AG04449 (cell line): ENCODE measurements around the gene TSPAN16.

Source experiments
- CTCF ChIA-PET: fragments of 350-600 bp; formaldehyde crosslinking; extraction: SDS; loops from one replicate; lab custom pipeline; 2021; ENCODE audit warnings: antibody characterized with exemption; lab: Yijun Ruan, JAX
- POLR2A ChIA-PET: fragments of 400-600, 350-600 bp; formaldehyde crosslinking; extraction: SDS; loops from one replicate; lab custom pipeline; 2020; ENCODE audit warnings: antibody characterized with exemption, inconsistent platforms; lab: Yijun Ruan, JAX
- DNase-seq: peaks from one replicate; pipeline ENCODE4 v3.0.0-alpha.2; 2010; ENCODE audit warnings: low read depth, low spot score
- H3K4me3 ChIP-seq: 2 replicates; pipeline ENCODE4 v1.5.1; 2011; ENCODE audit warnings: low read depth, mild to moderate bottlenecking, control low read depth, low read length
- TF ChIP-seq, protein P1 (sequence below): IDR thresholded peaks from one replicate; pipeline ENCODE4 v1.5.1; 2011; ENCODE audit warnings: mild to moderate bottlenecking, moderate library complexity, low read length, control low read depth, inconsistent platforms; ENCODE audit not compliant: insufficient read depth; ENCODE audit errors: missing control alignments

TSPAN16 gene

DNA sequence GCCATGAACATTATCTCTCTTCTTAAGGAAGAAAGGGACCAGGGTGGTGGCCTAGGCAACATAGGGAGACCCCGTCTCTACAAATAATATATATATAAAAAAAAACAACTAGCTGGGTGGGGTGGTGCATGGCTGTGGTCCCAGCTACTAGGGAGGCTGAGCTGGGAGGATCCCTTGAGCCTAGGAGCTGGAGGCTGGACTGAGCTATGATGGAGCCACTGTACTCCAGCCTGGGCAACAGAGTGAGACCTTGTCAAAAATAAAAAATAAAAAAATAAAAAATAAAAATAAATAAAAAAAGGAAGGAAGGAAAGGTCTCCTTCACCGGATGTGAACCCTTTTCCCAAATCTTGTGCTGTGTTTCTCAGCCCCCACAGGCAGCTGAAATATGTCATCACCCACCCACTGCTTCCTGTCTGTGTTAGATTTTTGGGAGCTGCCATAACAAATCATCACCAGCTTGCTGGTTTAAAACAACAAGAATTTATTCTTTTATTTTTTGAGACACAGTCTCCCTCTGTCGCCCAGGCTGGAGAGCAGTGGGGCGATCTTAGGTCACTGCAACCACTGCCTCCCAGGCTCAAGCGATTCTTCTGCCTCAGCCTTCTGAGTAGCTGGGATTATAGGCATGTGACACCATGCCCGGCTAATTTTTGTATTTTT lies 9.5 kb upstream of the TSPAN16 start:
- CTCF ChIA-PET = interaction anchor here (1.1 to 10.5 kb wide), 8 partner anchors 12 to 195 kb away, joined by 3 to 89 read pairs (median 4); partner anchors contain the start of genes ELAVL3, ODAD3 and PRKCSH
- POLR2A ChIA-PET = no interaction called here
- H3K4me3 ChIP-seq = no peak overlapping the region
- TF ChIP-seq, protein P1, sequence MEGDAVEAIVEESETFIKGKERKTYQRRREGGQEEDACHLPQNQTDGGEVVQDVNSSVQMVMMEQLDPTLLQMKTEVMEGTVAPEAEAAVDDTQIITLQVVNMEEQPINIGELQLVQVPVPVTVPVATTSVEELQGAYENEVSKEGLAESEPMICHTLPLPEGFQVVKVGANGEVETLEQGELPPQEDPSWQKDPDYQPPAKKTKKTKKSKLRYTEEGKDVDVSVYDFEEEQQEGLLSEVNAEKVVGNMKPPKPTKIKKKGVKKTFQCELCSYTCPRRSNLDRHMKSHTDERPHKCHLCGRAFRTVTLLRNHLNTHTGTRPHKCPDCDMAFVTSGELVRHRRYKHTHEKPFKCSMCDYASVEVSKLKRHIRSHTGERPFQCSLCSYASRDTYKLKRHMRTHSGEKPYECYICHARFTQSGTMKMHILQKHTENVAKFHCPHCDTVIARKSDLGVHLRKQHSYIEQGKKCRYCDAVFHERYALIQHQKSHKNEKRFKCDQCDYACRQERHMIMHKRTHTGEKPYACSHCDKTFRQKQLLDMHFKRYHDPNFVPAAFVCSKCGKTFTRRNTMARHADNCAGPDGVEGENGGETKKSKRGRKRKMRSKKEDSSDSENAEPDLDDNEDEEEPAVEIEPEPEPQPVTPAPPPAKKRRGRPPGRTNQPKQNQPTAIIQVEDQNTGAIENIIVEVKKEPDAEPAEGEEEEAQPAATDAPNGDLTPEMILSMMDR = no peak
- no peak for DNase-seq

DNA sequence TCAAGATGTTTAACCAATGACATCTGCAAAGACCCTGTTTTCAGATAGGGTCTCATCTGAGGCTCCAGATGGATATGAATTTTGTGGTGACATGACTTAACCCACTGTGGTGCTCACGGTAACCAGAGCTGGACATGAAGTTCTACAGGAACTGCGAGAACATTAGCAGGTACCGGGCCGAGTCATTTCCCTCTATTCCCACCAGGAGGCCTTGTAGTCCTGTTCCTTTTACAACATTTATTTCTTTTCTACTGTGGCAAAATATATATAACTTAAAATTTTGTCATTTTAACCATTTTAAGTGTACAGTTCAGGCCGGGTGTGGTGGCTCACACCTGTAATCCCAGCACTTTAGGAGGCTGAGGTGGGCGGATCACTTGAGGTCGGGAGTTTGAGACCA lies 7.6 kb upstream of the TSPAN16 start:
- TF ChIP-seq, protein P1 = peak; percentile 37
- CTCF ChIA-PET = interaction anchor here (0.6 to 10.5 kb wide), 6 partner anchors 9 to 197 kb away, joined by 3 to 89 read pairs (median 4); partner anchors contain the start of gene ELAVL3
- no peak overlapping the region for H3K4me3 ChIP-seq
- DNase-seq = no peak
- POLR2A ChIA-PET = no interaction called here

DNA sequence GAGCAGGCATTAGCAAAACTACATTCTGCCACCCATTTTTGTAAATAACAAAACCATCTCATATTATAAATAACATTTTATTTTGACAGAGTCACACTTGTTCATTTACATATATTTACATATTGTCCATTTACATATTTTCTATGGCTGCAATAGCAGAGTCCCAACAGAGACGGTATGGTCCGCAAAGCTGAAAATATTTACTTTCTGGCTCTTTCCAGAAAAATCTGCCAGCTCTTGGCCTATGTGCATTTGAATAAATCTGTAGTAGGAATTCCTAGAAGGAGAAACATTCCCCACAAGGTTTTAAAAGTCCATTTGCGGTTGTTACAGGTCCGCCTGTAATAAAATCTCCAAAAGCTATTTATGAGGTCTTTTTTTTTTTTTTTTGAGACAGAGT lies 5.7 kb upstream of the TSPAN16 start:
- H3K4me3 ChIP-seq = no peak overlapping the region
- ChIA-PET POLR2A (interaction anchor here (0.7 kb wide), 1 partner anchor 123 kb away, joined by 4 read pairs; no protein-coding TSS in a partner anchor), CTCF (interaction anchor here (0.6 to 10.5 kb wide), 13 partner anchors 34 to 228 kb away, joined by 3 to 89 read pairs (median 4); partner anchors contain the start of genes ELAVL3, EPOR, ODAD3 and PRKCSH)
- no peak for DNase-seq
- TF ChIP-seq, protein P1 = no peak

DNA sequence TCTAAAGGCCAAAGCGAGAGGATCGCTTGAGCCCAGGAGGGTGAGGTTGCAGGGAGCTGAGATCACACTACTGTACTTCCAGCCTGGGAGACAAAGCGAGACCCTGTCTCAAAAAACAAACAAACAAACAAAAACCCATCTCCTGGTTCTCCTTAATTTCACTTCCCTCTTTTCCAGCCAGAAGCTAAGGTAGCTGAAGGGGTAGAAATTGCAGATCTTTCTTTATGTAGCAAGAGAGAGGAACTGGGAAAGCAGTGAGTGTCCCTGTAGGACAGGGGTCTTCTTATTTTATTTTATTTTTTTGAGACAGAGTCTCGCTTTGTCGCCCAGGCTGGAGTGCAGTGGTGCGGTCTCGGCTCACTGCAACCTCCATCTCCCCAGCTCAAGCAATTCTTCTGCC lies 4.5 kb upstream of the TSPAN16 start:
- ChIA-PET POLR2A (interaction anchor here (0.6 kb wide), 1 partner anchor 74 kb away, joined by 3 read pairs; no protein-coding TSS in a partner anchor), CTCF (interaction anchor here (1.1 to 10.5 kb wide), 4 partner anchors 144 to 190 kb away, joined by 3 to 89 read pairs (median 6); partner anchors contain the start of genes ELAVL3 and PRKCSH)
- H3K4me3 ChIP-seq = no peak overlapping the region
- TF ChIP-seq, protein P1 = no peak
- no peak for DNase-seq

DNA sequence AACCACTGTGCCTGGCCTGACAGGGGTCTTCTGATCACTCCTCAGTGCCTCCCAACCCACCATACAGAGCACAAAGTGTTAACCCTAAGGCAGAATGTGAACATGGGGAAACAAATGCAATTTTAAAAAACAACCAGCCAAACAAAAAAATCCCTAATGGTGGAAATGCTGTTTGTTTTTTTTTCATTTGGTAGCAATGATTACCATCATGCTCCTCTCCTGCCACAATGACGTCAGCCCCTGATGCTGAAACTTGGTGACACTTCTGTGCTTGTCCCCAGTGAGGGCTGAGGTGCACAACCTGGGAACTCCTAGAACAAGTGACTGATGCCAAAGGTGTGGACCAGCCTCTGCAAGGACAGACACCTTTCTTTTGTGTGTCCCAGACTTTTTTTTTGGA lies 4.0 kb upstream of the TSPAN16 start:
- TF ChIP-seq, protein P1 = no peak
- no peak overlapping the region for H3K4me3 ChIP-seq
- no peak for DNase-seq
- POLR2A ChIA-PET = no interaction called here
- CTCF ChIA-PET = interaction anchor here (1.1 to 10.5 kb wide), 7 partner anchors 17 to 193 kb away, joined by 3 to 89 read pairs (median 3); partner anchors contain the start of genes ELAVL3 and PRKCSH
